GM19468 (cell line): ENCODE measurements around the gene LRRC28.

ENCODE experiments used
- ATAC-seq: cut with Tn5 transposase; IDR thresholded peaks from one replicate; pipeline ENCODE4 v1.9.1; 2021; ENCODE audit warnings: mild to moderate bottlenecking, moderate library complexity, moderate number of reproducible peaks; ENCODE audit not compliant: unreplicated experiment; ENCODE audit errors: extremely low read depth

LRRC28 gene

DNA sequence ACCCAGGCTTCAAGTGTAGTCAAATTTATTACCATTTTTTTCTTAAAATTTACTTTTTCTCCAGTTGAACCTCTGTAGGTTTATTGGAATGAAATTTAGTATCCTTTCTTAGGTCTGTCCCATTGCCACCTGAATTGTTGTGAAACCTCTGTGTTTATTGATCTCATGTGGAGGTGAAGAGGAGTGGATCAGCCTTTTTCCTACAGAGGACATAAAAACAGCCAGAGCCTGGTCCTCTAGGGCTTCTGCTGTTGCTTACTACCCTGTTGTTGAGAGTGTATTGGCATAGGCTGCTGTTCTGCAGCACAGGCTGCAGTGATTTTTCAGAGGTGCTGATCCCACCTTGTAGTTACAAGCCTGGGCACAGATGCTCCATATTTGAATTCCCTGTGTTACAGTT, 44.6 kb downstream of the LRRC28 start:
- ATAC-seq, result no peak

DNA sequence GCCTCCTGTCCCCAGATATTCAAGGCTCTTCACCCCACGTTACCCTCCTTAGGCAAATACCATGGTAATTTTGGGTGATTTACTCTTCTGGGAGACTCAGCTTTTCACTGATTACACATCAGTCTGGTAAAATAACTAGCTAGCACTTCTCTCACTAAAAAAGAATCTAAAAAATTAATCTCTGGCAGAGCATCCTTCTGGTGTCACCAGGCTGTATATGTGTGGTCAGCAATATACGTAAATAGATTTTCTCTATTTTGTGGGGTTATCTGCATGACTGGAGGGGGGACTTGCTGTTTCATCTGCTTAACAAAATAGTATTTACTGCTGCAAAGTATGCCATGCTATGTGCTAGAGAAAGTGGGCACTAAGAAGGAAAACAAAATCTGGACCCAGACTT, 45.1 kb downstream of the LRRC28 start:
- ATAC-seq, result no peak

DNA sequence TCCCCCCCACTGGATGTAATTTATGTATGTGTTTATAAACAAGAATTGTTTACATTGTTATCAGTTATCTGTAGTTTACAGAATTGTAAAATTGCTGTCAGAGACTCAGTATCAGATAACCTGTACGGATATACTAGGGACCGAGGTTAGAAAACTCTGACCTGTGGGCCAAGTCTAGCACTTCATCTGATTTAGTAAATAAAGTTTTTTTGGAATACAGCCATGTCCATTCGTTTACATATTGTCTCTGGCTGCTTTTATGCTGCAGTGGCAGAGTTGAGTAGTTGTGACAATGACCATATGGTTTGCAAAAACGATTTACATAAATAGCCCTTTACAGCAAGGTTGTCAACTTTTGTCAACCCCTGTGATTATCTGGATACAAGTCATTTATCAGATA, 52.6 kb downstream of the LRRC28 start:
- ATAC-seq, result no peak

GRCh38 chr15:99305761-99306505, 54.7 kb downstream of the LRRC28 start:
- ATAC-seq, result no peak

DNA sequence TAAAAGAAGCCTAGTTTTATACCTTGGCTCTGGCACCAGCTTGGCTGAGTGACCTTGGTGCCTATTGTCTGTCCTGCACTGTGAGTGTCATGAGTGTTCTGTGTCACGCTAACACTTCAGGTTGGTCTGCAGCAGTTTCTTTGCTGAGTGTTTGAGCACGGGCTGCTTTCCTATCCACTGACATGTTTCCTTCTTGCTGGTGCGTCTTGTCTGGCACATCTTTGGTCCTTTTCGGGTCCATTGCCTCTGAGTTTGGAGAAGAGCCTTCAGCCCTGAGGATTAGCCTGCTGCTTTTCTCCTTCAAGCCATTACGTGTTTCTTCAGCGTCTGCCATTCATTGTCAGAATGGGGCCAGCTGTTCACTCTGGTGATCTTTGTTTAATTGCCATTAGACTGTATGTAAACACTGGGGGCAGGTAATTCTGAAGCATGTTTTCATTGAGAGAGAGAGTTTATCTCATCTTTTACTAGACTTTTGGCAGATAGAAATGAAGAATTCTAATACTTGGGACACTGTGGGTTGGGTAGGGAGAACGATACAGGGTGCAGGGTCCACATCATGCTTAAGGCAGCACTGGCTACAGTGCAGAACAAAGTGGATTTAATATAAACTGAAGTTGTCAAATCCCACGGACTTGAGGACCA, 55.5 kb downstream of the LRRC28 start:
- ATAC-seq, result no peak

GRCh38 chr15:99307735-99308134, 56.5 kb downstream of the LRRC28 start:
- ATAC-seq, result no peak

GRCh38 chr15:99310745-99311144, 59.5 kb downstream of the LRRC28 start:
- no peak for ATAC-seq

DNA sequence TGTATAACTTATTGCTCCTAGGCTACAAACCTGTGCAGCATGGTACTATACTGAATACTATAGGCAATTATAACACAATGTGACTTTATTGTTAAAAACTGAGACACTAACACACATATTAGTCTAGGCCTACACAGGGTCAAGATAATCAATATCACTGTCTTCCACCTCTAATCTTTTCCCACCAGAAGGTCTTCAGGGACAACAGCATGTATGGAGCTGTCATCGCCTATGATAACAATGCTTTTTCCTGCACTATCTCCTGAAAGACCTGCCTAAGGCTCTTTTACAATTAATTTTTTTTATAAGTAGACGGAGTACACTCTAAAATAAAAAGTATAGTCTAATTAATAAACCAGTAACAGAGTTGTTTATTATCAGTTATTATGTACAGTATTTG, 60.9 kb downstream of the LRRC28 start:
- no peak for ATAC-seq

DNA sequence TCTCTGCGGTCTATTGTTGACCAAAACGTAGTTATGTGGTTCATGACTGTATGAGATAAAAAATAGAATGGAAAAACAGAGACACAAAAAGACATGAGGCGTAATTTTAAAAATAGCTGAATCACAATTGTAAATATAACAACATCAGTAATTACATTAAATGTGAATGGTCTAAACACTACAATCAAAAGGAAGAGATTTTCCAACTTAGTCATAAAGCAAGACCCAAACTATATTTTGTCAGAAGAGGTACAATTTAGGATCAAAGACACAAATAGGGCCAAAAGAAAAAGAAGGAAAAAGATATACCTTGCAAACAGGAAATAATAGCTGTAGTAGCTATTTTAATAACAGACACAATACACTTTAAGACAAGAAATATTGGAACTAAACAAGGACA, 61.5 kb downstream of the LRRC28 start:
- no peak for ATAC-seq

DNA sequence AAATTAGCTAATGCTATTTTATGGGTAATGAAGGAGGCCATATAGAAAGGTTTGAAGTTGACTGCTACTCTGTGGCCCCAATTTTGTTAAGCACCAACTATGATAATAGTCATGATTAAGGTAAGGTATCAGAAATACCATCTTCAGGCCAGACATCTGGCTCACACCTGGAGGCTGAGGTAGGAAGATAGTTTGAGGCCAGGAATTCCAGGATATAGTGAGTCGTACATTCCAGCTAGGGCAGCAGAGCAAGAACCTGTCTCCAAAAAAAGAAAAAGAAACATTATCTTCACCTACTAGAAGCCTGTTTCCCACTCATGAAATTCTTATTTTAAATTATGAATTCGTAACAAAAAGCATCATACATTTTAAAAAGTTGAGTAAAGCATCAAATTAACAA, 64.4 kb downstream of the LRRC28 start:
- ATAC-seq, result no peak

DNA sequence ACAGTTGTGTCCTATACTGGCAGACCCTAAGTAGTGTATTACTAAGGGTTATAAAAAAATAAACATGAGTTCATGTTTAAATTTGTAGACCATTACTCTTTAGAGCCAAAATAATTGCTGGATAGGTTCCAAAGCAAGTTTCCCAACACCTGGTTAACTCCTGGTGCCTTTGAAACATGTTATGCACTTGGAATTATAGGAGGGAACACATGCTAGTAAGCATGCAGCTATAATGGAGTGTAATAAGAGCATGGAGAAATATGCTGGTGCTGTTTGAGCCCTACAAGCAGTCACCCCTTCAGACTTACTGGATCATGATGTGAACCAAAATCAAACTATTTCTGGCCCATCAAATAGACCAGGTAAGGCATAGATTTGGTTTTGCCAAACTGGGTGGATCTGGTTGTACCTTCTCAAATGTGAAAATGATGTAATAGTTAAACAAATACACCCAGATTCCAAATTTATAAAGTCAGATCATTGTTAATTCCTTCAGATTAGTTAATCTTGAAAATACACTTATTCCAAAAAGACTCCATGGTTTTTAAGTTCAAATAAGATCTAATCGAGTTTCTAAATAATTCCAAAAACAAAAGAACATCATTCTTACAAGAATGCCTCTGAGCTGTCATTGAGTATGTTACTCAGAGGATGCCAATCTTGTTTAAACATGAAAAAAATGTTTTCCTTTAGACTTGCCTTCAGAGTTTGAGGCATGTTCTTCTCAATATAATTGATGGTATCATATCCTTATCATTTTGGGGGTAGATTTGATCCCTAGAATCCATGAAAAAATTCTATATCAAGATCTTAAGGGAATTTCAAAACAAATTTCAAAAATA, 69.3 kb downstream of the LRRC28 start:
- no peak for ATAC-seq

- no peak for ATAC-seq
Observed at GRCh38 chr15:99321468-99321867, 70.2 kb downstream of the LRRC28 start.

DNA sequence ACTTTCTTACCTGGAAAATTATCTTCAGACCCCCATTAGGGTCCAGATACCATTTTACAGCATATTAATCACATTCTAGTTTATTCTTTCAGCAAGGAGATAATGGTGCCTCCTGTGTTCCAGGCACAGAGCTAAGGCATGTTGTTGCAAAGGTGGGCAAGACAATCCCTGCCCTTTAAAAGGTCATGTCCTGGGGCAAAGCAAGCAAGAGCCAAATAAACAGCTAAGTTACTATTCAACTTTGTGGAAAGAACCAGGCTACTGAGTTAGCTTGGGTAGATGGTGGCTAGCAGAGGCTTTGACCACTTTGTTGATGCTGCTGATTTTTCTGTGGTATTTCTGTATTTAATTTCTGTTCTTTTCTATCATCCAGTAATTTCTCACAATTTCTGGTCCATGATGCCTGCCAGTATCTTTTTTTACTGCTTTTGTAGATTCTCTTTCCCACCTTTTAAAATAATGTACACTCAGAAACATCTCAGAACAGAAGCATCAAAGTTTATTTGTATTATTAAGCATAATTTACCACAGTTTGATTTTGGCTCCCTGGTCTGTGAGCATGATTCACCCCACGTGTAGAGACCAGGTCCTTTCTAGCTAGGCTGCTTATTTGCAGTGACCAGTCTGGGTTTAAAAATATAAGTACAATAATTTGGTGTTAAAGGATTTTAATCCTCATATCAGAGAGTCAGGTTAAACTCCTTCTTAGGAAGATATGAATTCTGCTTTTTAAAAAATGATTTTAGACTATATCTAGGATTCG, 71.5 kb downstream of the LRRC28 start:
- no peak for ATAC-seq

DNA sequence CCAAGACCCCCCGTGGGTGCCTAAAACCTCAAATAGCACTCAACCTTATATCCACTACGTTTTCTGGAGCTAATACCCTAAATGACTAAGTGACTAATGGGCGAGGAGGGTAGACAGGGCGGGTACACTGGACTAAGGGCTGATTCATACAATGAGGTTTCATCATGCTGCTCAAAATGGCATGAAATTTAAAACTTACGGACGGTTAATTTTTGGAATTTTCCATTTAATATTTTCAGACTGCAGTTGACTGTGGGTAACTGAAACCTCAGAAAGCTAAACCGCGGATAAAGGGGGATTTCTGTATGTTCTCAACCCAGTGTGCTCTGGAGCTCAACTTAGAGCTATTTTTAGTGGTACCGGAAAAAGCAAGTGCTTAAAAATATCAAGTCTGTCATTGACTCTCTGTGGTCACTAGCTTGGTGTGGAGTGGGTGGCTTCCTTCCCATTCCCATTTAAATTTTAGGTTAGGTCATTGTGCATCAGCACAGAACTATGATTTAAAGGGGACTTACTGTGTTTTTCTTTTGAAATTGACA, 72.9 kb downstream of the LRRC28 start:
- peak; percentile 53 for ATAC-seq

GRCh38 chr15:99324700-99325099, 73.4 kb downstream of the LRRC28 start:
- ATAC-seq, result no peak

DNA sequence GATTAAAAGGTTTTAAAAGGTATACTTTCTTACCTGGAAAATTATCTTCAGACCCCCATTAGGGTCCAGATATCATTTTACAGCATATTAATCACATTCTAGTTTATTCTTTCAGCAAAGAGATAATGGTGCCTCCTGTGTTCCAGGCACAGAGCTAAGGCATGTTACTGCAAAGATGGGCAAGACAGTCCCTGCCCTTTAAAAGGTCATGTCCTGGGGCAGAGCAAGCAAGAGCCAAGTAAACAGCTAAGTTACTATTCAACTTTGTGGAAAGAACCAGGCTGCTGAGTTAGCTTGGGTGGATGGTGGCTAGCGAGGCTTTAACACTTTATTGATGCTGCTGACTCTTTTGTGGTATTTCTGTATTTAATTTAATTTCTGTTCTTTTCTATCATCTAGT, 75.0 kb downstream of the LRRC28 start:
- no peak for ATAC-seq

- ATAC-seq, result no peak
Observed at GRCh38 chr15:99328106-99329072, 77.1 kb downstream of the LRRC28 start.

DNA sequence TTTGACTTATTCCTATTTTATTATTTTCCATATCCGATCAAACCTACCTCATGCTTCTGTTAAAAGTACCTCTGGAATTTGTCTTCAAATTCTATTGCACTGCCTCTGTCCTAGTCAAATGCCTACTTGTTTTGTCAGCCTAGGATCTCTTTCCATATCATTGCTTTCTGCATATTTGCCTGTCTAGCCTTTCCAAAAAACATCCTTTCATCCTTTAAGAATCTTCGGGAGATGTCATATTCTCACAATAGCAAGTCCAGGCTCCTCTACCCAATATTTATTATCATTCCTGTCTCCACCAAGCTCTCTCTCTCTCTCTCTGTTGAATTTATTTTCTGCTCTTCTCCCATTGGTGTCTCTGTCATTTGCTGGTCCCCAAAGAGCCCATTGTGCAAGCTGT, 80.1 kb downstream of the LRRC28 start:
- no peak for ATAC-seq

- ATAC-seq, result no peak
Observed at GRCh38 chr15:99333413-99333812, 82.1 kb downstream of the LRRC28 start.
